Lower leg skin (tissue), 3 donors: ENCODE data around the gene CLASRP.

Source experiments
- POLR2A ChIP-seq, 2 donors: fragments of 450-650 bp; IDR thresholded peaks; one replicate each; pipeline ENCODE4 v1.6.1; 2016 to 2017; ENCODE audit warnings: antibody characterized with exemption in 2 of 2, mild to moderate bottlenecking in 1 of 2, moderate library complexity in 1 of 2
- TF ChIP-seq, protein P1 (sequence below), 3 donors: fragments of 450-650 bp; IDR thresholded peaks; one replicate each; pipeline ENCODE4 v1.5.1; 2016; ENCODE audit warnings: antibody characterized with exemption in 3 of 3, mild to moderate bottlenecking in 3 of 3, moderate library complexity in 2 of 3

- no peak for TF ChIP-seq POLR2A (IDR thresholded peaks at IDR 0.05)
- TF ChIP-seq, protein P1, sequence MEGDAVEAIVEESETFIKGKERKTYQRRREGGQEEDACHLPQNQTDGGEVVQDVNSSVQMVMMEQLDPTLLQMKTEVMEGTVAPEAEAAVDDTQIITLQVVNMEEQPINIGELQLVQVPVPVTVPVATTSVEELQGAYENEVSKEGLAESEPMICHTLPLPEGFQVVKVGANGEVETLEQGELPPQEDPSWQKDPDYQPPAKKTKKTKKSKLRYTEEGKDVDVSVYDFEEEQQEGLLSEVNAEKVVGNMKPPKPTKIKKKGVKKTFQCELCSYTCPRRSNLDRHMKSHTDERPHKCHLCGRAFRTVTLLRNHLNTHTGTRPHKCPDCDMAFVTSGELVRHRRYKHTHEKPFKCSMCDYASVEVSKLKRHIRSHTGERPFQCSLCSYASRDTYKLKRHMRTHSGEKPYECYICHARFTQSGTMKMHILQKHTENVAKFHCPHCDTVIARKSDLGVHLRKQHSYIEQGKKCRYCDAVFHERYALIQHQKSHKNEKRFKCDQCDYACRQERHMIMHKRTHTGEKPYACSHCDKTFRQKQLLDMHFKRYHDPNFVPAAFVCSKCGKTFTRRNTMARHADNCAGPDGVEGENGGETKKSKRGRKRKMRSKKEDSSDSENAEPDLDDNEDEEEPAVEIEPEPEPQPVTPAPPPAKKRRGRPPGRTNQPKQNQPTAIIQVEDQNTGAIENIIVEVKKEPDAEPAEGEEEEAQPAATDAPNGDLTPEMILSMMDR (IDR thresholded peaks at IDR 0.05), result no peak
Measured at GRCh38 chr19:45021971-45022370, 16.9 kb upstream of the CLASRP start.
